GM19438 (cell line): Measurements from ENCODE around the gene PSMD10.

Source experiments
- ATAC-seq: cut with Tn5 transposase; IDR thresholded peaks from one replicate; pipeline ENCODE4 v1.9.1; 2021; ENCODE audit warnings: low read depth; ENCODE audit not compliant: unreplicated experiment

Gene PSMD10, protein sequence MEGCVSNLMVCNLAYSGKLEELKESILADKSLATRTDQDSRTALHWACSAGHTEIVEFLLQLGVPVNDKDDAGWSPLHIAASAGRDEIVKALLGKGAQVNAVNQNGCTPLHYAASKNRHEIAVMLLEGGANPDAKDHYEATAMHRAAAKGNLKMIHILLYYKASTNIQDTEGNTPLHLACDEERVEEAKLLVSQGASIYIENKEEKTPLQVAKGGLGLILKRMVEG

DNA sequence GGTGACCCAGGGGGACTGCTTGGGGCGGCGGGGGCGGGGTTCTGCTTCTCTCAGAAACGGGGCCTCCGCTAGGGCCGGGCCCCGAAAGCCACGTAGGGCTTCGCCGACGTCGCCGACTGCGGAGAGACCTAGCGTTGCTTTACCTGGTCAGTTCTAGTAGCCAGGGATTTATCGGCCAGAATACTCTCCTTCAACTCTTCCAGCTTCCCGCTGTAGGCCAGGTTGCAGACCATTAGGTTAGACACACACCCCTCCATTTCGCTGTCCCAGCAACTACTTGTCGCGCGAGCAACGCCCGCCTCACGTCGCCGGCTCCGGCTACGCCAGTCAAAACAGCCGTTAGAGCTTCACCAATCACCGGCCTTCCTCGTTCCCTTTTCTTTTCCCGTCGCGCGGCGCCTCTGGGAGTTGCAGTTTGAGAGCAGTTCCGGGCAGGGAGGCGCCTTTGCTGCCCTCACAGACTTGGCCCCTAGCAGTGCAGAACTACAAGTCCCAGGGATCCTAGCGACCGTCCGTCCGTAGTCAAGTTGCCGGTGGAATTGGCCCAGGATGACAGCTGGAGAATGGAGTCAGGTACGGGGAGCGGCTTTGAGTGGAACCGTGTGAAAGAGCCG is at the start of gene PSMD10, which contains the start of gene ATG4A:
Gene PSMD10, minus strand, starts transcription at position 279 of the 614 bp plus-strand sequence. Its CDS starts 22 bp downstream, at position 257.
Gene ATG4A, plus strand, starts transcription at position 515 of the 614 bp plus-strand sequence. Its CDS starts 49 bp downstream, at position 564.
- peak; percentile 94 for ATAC-seq

DNA sequence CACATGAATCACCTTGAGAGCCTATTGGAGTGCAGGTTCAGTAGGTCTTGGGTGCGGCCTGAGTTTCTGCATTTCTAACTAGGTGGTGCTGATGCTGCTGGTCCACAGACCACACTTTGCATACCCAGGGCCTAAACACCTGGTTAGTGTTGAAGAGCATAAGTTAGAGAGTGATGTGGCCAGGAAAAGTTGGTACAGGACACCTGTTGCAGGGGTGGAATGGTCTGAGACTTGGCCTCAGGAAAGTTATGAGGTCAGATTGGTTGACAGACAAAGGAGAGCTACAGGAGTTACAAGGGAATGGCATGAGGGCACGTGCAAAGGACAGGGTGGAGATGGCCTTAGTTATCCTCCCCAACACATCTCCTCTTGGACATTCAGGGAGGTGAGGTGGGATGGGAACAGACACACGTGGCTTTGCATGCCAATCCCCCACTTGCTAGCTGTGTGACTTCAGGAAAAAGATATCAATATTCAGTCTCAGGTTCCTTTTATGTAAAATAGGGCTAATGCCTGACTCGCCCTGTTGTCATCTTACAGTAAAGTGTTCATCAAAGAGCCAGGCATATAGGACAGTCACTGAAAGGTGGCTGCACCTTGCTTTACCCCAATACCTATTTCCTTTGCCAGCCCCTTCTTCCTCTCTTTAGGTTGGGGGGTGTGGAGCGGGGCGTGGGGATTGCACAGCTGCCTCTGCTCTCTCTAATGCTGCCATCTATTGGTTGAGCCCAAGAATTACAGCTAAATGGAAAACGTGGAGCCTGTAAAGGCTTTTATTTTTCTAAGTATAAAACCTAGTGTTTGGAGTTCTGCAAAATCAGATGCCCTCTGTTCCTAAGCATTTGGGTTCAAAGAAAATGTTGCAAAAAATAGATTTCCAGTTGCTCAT is 47.7 kb upstream of the PSMD10 start:
- no peak for ATAC-seq

DNA sequence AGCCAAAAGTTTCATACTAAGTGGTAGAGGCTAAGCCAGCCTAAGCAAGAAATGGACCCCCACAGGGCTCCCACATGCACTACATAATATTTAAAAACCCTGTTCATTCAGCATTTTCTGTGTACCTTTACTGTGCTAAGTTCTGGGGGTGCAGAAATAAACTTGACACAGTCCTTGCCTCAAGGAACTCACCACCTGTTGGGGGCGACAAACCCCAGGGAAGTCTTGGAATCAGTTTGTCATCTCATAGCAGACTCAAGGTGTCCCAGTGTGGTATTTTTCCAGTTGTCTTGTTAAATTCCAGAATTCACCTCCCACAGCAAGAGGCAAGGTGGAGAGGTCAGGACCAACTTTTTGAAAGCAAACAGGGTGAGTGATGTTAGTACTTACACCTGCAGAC is 43.4 kb upstream of the PSMD10 start:
- ATAC-seq, result no peak

DNA sequence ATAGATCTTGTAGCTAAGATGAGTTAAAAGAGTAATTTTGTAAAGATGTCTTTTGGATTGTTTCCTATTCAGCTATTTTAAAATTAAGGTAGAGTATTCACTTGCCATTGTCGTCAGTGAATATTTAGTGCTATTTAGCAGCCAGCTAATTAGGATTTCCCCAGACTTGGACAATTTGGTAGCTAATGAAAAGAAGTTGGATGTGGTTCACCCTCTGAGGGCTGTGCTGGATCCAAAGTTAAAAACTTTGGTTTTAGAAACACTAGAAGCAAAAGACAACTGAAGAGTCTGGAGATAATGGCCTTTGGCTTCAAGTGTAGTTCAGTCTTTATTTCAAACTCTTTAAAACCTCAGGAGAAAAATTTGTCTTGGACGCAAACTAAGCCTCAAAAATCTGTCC is 41.5 kb upstream of the PSMD10 start:
- ATAC-seq, result no peak

DNA sequence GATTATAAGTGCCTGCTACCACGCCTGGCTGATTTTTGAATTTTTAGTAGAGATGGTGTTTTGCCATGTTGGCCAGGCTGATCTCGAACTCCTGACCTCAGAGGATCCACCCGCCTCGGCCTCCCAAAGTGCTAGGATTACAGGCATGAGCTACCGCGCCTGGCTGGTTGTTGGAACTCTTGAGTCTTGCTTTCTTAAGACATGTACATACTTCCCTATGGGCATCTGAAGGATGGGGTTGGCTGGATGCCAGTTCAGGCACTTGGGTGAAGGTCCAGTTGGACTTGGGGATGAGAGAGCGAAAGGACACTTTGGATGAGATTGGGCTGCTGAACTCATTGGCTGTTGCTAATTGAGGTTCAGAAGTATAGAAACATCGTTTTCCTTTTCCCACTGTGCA is 40.7 kb upstream of the PSMD10 start:
- no peak for ATAC-seq

DNA sequence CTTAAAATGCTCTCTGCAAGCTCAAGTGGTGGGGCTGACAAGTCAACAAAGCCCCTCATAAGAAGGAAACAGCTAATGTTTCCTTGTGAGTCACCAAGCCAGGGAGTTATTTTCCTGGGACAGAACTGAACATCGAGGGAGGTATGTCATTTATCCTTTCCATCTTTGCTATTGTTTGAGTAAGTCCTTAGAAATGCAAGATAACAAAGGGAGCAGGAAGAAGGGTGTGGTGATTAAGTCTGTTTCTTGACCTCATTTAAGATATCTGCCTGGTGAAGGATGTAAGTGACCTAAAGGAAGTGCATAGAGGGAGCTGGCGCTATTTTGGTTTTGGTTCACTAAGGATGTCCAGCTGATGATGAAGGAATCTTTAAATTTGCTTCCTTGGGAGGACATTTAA is 40.1 kb upstream of the PSMD10 start:
- ATAC-seq, result no peak

DNA sequence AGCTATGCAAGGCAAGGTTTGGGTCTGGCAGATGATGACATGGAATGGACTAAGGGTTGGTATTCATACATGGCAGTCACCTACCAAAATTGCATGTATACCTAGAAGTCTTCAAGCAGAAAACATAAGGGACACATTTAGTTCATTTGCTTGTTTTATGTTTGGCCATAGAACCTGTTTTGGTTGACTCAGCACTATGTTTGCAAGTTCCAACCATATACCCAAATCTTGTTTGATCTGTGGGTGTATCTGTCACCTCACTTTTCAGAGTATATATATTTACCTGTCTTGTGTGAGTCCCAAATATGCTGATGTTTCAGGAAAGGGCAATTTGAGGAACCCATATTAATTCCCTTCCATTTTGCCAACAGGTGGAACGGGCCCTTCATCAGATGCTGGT is 39.5 kb upstream of the PSMD10 start:
- no peak for ATAC-seq

DNA sequence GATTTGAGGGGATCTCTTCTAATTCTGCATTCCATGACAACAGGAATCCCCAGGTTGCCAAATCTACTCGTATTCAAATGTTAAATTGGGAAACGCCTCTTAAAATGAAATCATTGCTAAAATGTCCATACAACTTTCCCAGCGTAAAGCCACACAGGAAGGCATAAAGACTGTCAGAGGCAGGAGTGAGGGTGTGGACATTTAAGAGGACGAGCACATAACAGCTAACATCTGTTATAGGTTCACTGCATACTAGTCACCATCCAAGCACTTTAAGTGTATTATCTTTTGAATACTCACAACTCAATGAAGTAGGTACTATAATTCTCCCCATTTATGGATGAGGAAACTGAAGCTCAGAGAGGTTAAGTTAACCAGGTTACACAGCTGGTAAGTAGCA is 35.8 kb upstream of the PSMD10 start:
- ATAC-seq, result no peak

DNA sequence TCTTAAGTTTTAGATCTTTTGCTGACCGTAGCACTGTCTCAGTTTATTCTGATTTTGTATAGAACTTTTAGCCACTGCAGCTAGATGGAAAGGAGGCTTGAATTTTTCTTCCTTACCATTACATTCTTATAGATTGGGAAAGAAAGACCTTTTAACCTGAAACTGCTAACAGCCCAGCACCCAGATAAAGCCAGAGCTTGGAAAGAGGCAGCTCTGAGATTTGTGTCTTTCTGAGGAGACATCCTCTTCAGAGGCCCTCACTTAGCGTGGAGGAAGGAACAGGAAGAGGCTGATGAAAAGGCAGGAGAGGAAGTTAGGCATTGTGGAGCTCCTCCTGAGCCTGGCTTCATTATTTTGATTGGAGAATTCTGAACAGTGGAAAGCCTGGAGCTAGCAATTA is 35.3 kb upstream of the PSMD10 start:
- no peak for ATAC-seq

DNA sequence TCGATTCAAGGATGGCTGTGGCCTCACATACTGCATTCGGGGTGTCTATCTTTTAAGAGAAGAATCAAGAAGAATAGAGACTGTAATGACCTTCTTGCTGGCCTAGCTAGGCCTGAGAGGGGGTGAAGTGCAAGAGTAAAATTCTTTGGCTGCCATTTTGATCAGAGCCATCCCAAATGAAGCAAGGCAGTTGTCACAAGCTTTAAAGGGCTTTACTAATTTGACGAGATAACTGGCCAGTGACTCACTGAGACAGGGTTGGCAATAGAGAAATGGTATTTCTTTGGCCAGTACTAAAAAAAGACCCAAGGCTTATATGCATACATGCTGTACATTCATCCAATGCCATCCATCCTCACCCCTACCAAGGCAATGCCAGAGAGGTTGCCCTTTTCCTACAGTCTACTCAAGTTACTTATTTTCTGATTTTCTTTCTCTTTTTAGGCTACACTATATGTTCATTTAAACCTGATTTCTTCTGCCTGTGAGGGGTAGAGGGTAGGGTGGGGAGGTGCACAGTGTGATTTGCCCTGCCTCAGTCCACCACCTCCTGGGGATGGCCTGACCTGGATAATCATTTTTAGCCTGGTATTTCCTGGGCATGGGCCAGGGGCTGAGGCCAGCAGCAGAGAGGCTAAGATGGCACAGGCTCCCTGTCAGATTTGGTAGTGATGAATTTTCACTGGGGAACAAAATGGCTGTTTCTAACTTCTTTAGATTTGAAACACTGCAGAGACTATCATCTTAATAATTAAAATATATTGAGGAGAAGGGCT is 32.4 kb upstream of the PSMD10 start:
- ATAC-seq, result no peak

DNA sequence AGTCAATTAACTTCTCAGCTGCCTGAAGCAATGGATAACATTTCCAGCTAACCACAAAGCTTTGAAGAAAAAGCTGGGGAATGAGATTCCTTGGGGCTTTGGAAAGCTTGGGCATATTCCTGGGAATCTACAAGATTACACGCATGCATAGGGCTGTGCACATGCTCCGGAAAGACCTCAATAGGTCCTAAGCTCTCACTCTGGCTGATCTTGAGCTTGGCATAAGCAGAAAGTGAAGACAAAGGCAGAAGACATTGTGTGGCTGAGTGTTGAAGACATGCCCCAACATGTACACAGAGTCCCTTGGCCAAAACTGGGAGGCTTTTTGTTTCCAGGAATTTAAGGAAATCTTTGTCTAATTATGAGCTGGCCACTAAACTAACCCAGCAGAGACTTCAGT is 31.4 kb upstream of the PSMD10 start:
- no peak for ATAC-seq

DNA sequence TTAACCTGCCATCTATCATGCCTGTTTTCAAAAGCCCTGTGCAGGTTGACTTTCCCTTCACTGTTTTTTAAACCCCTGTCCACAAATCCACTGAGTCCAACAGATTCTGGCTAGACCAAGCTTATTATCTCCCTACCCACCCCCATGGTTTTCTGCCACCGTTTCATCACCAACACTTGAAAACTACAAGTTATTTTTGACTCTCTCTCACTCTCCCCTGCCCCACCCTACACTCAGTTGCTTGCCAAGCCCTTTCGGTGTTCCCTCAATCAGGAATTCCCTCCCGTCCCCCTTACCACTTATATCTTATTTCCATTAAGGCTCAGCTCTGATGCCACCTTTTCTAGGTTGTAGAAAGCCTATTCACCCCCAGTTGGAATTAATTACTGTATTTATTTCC is 29.9 kb upstream of the PSMD10 start:
- no peak for ATAC-seq

DNA sequence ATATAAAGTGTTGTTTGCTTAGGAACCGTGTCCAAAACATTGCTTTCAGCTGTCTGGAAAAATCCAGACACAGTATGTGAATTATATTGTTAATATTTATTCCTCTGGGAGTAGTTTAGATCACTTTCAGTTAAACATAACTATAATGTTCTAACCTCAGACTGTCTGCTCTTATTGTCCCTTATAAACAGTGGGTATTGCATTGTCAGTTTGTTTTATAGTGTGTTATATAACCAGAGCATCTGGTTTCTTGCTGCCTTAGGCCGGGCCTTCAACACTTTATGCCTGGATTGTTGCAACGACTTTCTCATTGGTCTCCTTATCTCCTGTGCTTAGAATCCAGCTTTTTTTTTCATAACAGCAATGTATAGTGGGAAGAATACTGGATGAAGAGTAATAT is 26.6 kb upstream of the PSMD10 start:
- no peak for ATAC-seq

DNA sequence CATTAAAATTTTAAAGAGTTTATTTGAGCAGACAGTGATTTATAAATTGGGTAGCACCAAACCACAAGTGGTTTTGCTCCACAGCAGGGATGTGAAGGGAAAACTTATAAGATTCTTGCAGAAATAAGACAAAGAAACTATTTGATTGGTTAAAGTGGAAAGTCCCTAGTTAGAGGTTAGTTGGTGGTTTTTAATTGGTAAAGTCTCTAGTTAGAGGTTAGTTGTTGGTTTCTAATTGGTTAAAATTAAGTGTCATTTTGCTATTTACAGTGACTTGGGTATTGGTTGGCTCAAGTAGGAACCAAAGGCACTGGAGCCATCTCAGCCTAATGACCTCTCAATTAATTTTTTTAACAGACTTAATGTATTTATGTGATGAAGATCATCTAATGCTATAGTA is 23.2 kb upstream of the PSMD10 start:
- ATAC-seq, result no peak

DNA sequence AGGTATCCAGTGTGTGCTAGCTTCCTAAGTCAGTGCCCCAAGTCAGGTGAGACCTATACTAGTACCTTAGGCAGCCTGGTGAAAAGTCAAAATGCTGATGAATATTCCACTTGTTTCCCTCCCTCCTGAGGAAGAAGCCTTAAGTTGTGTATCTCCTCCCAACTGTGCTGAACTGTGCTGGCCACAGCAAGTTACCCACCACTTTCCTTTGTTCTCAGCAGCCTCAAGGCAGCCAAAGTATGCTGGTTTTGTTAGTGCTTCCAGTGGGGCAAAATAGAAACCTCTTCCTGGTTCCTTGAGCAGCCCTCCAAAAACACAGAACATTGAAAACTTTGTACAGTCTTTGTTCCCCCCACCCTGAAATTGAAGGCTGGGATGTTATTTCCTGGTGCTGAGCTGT is 14.1 kb upstream of the PSMD10 start:
- no peak for ATAC-seq

DNA sequence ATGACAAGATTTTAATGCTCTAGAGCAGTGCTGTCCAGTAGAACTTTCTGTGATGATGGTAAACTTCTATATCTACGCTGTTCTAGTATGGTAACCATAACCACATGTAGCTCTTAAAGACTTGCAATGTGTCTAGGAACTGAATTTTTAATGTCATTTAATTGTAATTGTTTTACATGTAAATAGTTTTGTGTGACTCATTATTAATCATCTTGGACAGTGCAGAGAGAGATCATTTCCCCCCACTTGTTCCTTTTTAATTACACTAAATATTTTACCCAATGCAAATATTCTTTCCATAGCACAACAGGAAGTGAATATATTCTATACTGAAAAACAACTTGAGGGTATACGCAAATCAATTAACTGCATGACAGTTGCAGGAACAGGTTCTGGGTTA is 6.0 kb upstream of the PSMD10 start:
- ATAC-seq, result no peak

DNA sequence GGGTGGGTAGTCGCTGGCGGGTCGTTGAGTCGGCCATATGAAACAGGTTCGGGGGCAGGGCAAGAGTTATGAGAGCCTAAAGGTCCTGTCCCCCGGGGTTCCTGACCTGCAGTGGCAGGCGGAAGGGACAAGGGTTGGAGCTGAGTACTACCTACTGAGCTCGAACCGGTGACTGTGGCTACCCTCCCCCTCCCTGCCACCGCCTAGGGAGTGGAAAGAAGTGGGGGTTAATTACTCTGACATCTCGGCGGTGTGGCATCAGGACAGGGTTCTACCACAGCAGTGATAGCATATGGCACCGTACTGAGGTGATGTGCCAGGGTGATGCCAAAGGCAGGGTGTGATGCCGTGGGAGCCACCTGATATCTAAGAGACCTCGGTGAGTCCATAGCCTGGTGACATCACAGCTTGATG is 543 bp upstream of the PSMD10 start:
- ATAC-seq, result peak; percentile 40

DNA sequence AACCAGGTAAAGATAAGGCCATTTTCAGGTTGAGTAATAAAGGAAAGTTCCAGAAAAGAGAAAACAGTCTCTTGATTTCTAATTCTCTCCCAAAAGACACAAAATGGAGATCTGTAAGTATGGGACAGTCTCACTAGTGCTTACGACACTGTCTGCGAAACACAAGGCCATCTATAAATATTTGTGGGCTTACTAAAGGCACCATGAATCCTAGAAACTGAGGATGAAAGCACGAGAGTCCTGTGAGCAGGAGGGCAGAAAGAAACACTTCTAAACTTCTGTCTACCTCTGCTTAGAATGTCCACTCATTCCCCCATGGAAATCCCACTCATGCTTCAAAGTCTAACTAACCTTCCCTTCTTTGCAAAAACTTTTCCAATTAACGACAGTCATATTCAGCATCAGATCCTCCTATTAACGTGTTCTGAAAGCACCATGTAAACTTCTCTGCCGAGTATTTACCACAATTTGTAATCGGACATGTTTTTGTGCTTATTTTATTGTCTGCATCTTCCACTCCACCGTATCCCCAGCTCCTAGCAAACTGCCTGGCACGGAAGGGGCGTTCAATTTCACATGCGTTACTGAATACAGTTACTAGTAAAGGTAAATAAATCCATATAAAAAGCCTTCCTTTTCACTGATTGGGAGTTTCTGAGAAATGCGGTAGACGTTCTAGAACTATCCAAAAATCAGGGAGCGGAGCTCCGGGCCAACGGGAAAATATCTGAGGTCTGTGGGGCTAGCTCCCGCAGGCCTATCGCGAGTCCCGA is 665 bp downstream of the PSMD10 start:
- ATAC-seq, result peak; percentile 5

DNA sequence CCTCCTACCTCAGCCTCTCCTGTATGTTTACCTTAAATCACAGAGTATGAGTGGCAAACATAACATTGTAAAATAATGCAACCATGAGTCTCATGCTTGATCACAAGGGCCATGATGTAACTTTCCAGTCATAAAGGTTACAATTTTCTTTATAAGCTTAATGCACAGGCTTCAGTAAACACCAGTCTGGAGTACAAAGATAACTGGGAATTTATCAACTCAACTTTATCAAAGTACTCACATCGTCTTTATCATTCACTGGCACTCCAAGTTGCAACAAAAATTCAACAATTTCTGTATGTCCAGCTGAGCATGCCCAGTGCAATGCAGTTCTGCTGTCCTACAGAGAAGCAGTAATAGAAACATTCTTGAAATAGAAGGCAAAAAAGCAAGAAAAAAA is 2.8 kb downstream of the PSMD10 start:
- no peak for ATAC-seq

DNA sequence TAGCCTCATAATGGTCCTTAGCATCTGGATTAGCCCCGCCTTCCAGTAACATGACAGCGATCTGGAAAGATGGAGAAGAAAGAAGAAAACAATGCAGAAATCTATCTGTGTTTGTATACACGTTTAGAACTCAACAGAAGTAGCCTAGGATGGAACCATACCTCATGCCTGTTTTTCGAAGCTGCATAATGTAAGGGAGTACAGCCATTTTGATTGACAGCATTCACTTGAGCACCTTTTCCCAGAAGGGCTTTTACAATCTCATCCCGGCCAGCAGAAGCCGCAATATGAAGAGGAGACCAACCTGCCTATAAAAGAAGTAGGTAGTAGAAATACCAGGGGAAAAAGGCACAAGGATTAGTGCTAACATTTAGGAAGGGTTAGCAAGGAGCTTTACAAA is 3.5 kb downstream of the PSMD10 start:
- ATAC-seq, result no peak
